Measurements from ENCODE around the gene SNHG17. TPM values are rescaled to one million over a fixed set of nuclear protein-coding genes. Genes with fewer than 3 reads are reported as not detected.

SNHG17 gene
- total and polyA plus RNA-seq, 9 of the 15 experiments (the other 6 are each of a cell fraction or from before 2014, with no cell fraction given) = 29.8 to 106 (median 57.7) TPM

- TF ChIP-seq ID3 (CRISPR knock-in tag; IDR thresholded peaks at IDR 0.05) = no peak
- TF ChIP-seq ID3 (tag; IDR thresholded peaks at IDR 0.05) = peak; percentile 68; the same call in 1 of the 2 replicates
- TF ChIP-seq ZBTB7A (IDR thresholded peaks at IDR 0.05; ENCODE audit: borderline replicate concordance, control insufficient read depth, low read depth, low read length) = peak; percentile 96
- TF ChIP-seq PURB (CRISPR knock-in tag; IDR thresholded peaks at IDR 0.05; ENCODE audit: low read depth) = no peak
- peak; percentile 90 for TF ChIP-seq CCNT2 (IDR thresholded peaks at IDR 0.05; ENCODE audit: borderline replicate concordance, extremely low read depth, insufficient read length, low read depth, low read length)
- TF ChIP-seq MCM7 (IDR thresholded peaks at IDR 0.05) = no peak
- TF ChIP-seq ZNF134 (CRISPR knock-in tag; conservative IDR thresholded peaks at IDR 0.05) = no peak
- TF ChIP-seq SRF (CRISPR knock-in tag; IDR thresholded peaks at IDR 0.05) = peak in 1 of 2 experiments; percentile 59; a peak in 1 of 4 replicates
- no peak for TF ChIP-seq ZNF445 (CRISPR knock-in tag; IDR thresholded peaks at IDR 0.05; ENCODE audit: low read depth)
- no peak for TF ChIP-seq ARID3B (CRISPR knock-in tag; IDR thresholded peaks at IDR 0.05; ENCODE audit: borderline replicate concordance)
- TF ChIP-seq ZBED1 (IDR thresholded peaks at IDR 0.05) = no peak
- TF ChIP-seq HNRNPUL1 (IDR thresholded peaks at IDR 0.05; ENCODE audit: low read length) = no peak
- peak; percentile 86 for TF ChIP-seq AFF4 (CRISPR knock-in tag; IDR thresholded peaks at IDR 0.05)
- no peak for TF ChIP-seq ZNF282 (CRISPR knock-in tag; IDR thresholded peaks at IDR 0.05)
- TF ChIP-seq, protein P1, sequence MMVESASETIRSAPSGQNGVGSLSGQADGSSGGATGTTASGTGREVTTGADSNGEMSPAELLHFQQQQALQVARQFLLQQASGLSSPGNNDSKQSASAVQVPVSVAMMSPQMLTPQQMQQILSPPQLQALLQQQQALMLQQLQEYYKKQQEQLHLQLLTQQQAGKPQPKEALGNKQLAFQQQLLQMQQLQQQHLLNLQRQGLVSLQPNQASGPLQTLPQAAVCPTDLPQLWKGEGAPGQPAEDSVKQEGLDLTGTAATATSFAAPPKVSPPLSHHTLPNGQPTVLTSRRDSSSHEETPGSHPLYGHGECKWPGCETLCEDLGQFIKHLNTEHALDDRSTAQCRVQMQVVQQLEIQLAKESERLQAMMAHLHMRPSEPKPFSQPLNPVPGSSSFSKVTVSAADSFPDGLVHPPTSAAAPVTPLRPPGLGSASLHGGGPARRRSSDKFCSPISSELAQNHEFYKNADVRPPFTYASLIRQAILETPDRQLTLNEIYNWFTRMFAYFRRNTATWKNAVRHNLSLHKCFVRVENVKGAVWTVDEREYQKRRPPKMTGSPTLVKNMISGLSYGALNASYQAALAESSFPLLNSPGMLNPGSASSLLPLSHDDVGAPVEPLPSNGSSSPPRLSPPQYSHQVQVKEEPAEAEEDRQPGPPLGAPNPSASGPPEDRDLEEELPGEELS (CRISPR knock-in tag; IDR thresholded peaks at IDR 0.05; ENCODE audit: borderline replicate concordance) = no peak
- TF ChIP-seq MBD1 (CRISPR knock-in tag; IDR thresholded peaks at IDR 0.05) = no peak
- peak in 1 of 2 experiments; percentile 77; a peak in 2 of 4 replicates for TF ChIP-seq HDAC1 (IDR thresholded peaks at IDR 0.05)
- no peak for TF ChIP-seq ZNF707 (CRISPR knock-in tag; conservative IDR thresholded peaks at IDR 0.05)
Measured at GRCh38 chr20:38446441-38447209, 11.5 kb upstream of the SNHG17 start (continued).

Measured in K562 (cell line).